Peyer's patch (tissue), 4 donors: ENCODE results near the gene CD302.

Experiments
- CTCF ChIP-seq, 6 experiments: fragments of 450-650 bp in 4 of 6; fragments of 200-600 bp in 2 of 6; sonication (generic) in 1 of 6; IDR thresholded peaks; one replicate each; pipeline ENCODE4 v1.5.1; 2017 to 2019; ENCODE audit warnings: antibody characterized with exemption in 6 of 6, mild to moderate bottlenecking in 3 of 6, moderate library complexity in 1 of 6
- POLR2A ChIP-seq, 2 donors: fragments of 450-650 bp; IDR thresholded peaks; one replicate each; pipeline ENCODE4 v1.5.1; 2017; ENCODE audit warnings: antibody characterized with exemption in 2 of 2, mild to moderate bottlenecking in 2 of 2, moderate library complexity in 2 of 2

GRCh38 chr2:159799833-159800232 is 1.8 kb upstream of the CD302 start:
- no peak for TF ChIP-seq POLR2A (IDR thresholded peaks at IDR 0.05)
- no peak for TF ChIP-seq CTCF (IDR thresholded peaks at IDR 0.05)
